SK-MEL-5 (cell line): Measurements from ENCODE around the gene AP2A1. TPM values are rescaled to one million over a fixed set of nuclear protein-coding genes. Genes with fewer than 3 reads are reported as not detected.

Experiments
- DNase-seq: peaks from one replicate; pipeline ENCODE4 v3.0.0-alpha.2; 2016; ENCODE audit warnings: low read depth, low spot score
- in situ Hi-C: cut with HindIII; loops from 2 replicates; pipeline ENCODE4 v1.10.0; 2016; ENCODE audit warnings: low sequenced_read_pairs, high pct_unique_total_duplicates, low pct_unique_long_range_greater_than_20kb
- total RNA-seq: library from RNA; depleted of rRNA; stranded (reverse); fragments of >200 nt; shearing (Covaris generic); gene quantifications from 2 replicates; pipeline ENCODE4 v1.2.3, GENCODE V29; 2014

The AP2A1 gene
- total RNA-seq, 1 experiment from 2014 or later, result 23.1 TPM

DNA sequence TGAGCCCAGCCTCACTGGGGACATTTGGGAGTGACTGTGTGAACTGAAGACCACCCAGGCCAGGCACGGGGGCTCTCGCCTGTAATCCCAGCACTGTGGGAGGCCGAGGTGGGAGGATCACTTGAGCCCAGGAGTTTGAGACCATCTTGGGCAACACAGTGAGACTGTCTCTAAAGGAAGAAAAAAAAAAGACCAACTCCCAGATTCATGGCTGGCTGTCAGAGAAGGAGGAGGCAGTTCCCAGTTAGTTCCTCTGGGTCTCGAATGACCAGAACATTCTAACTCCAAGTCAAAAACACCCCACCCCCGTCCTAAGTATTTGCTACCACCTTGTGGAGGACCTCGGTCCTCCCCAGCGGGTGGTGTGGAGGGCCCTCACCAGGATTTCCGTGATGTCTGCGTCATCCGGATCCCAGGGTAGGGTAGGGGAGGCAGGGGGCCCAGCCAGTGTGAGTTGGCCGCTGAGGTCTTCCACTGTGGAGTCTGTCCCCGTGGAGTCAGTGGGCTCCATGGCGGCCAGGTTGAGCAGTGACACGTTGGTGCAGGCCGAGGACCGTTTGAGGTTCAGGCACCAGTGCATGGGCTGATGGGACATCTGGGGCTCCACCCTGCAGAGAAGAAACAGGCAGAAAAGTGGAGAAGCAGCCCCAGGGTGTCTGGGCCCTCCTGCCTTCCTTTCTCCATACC, 5.0 kb upstream of the AP2A1 start:
- in situ Hi-C loops, result no loop called here
- peak; percentile 20 for DNase-seq

DNA sequence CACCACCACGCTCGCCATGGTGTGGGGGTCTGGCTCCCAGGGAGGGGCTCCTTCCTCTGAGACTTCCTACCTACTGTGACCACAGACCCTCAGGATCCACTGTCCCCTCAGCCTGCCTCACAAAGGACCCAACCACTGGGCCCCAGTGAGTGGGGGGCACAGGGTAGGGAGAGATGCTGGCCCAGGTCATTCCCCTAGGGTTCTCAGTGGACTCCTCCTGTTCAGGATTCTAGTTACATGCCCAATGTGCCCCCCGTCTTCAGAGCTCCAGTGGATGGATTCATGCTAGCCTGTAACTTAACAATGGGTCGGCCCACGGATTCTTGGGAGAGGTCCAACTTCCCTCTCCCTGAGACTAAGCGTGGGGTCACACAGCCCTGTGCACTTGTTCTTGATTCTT, 3.6 kb upstream of the AP2A1 start, which contains the start of gene TSKS:
Gene TSKS (minus strand): TSS at position 77 of the 400 bp plus-strand sequence. CDS start 59 bp downstream, at position 18.
- in situ Hi-C loops, result no loop called here
- DNase-seq, result no peak

DNA sequence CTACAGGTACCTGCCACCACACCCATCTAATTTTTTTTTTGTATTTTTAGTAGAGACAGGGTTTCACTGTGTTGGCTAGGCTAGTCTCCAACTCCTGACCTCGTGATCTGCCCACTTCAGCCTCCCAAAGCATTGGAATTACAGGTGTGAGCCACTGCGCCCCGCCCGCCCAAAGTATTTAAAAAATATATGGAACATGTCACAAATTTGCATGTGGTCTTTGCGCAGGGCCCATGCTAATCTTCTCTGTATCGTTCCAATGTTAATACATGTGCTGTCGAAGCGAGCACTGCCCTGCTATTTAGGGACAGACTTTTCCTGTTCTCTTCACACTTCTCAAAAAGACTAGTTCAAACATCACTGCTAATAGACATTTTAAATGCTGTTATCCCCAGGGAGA, 2.5 kb upstream of the AP2A1 start:
- in situ Hi-C loops, result no loop called here
- DNase-seq, result no peak

DNA sequence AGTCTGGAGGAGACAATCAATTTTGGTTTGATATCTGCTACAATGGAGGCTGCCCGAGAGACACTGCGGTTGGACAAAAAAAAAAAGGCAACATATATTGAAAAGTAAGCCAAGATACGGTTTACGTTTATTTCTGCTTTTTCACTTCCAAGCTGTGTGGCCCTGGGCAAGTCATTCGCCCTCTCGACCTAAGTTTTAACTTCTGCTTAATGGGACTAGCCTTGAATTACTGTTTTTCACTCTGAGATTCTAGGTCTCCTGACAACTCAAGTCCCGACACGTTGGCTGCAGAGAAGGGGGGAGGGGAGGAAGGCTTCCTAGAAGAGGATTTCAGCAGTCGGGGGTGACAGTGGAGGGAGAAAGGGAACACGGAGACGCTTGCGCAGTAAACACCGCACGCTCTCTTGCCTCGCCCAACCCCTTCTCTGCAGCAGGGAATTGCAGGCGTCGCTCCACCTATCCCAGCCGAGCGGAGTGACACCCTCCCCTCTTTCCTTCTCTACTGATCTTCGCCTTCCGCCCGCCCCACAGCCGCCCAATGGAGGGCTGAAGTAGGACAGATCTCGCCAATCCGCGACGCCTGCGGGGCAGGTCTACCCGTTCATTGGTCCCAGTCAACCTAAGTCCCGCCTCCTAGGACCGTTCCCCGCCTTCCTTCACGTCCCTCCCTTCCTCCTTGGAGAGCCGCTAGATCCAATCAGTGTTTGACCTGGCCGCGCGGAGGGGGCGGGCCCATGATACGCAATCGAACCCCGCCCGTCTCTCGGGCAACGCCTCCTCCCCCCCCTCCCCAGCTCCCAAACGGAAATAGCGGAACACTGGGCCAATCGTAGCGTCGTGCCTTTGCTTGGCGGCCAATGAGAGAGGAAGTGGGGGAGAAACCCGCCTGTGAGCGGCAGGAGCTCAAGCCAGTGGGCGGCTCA, 533 bp upstream of the AP2A1 start:
- in situ Hi-C loops, result no loop called here
- DNase-seq, result peak; percentile 99

DNA sequence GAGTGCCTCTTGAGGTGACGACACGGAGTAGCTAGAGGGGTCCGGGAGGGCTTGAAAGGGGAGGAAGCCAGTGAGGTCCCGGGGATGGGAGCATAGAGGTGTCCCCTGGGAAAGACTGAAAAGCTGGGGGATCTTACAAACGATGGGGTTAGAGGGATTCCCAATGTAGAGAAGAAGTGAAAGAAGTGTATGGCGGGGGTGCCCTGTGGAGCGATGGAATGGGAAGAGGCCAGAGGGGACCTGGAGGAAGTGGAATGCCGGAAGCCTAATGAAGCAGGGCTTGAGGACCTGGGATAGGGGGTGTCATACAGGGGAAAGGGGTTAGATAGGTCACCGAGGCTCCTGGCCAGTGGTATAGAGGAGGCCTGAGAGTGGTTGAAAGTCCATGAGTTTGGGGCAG, 580 bp downstream of the AP2A1 start:
- in situ Hi-C loops, result no loop called here
- DNase-seq, result no peak

DNA sequence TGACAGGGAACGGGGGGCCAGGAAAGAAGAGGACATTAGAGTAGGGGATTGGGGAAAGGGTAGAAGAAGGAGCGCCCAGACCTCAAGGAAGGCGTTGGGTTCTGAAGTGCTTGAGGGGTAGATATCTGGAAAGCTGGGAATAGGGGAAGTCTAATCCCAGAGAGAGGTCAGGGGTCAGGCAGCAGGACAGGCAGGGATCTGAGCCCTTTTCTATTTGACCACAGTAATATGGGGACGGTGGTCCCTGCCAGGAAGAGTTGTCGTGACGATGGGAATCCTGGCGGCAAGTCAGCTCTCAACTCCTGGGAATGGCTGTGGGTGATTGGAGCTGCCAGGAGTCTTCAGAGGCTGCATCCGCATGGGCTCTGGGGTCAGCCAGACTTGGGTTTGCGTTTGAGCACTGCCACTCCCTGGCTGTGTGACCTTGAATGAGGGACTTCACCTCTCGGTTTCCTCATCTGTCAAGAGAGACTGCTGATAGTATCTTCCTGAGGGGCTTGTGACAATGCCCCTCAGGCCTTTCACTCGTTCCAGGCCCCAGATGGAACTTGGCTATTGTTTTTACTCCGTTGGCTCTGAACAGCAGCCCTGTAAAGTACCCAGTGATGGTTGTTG, 1.3 kb downstream of the AP2A1 start:
- DNase-seq, result no peak
- in situ Hi-C loops, result no loop called here

DNA sequence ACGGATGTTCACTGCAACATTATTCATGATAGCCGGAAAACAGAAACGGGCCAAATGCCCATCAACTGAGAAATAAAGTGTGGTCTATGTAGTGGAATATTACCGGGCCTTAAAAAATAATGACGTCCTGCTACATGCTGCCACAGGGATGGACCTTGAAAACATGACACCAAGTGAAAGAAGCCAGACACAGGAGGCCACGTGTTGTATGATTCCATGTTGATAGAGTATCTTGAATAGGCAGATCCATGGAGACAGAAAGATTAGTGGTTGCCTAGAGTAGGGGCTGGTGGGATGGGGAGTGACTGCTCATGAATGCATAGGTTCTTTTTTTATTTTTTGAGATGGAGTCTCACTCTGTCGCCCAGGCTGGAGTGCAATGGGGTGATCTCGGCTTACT, 3.7 kb downstream of the AP2A1 start:
- in situ Hi-C loops, result no loop called here
- DNase-seq, result no peak

DNA sequence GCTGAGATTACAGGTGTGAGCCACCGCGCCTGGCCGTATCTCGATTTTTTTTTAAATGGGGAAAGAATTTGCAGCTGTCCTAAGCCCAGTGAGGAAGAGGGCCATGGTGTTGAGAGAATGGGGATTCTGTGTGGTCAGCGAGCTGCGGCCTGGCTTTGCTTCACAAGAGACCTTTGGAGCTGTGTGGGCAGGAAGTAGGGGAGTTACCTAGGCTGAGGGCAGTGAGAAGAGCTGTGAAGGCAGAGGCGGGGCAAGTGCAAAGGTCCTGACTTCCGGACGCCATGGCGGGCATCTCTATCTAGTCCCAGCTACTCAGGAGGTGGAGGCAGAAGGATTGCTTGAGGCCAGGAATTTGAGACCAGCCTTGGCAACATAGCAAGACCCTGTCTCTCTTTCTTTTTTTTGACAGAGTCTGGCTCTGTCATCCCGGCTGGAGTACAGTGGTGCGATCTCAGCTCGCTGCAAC, 4.9 kb downstream of the AP2A1 start:
- in situ Hi-C loops, result no loop called here
- no peak for DNase-seq

DNA sequence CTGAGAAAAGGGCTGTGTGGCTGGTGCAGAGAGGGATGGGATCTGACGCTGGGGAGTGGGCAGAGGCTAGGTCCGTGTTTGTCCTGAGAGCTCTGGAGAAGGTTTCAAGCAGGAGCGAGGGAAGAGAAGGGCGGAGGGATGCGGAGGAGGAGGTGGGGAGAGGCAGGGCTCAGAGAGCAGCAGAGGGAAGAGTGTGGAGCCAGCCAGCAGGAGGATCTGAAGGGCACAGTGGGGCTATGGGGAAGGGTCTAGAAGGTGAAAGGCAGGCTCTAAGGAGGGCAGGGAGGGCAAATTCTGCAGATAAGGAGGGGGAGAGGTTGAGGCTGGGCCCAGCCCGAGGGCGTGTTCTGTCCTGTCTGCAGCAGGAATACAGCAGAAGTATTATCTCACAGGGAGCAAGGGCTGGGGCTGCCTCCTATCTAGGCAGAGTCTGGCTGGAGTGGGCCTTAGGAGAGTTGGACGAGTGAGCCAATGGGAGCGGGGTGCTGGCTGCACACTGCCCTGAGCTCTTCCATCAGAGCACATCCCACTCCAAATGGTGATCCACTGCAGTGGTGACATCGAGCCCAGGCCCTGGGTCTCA, 6.1 kb downstream of the AP2A1 start:
- in situ Hi-C loops, result no loop called here

DNA sequence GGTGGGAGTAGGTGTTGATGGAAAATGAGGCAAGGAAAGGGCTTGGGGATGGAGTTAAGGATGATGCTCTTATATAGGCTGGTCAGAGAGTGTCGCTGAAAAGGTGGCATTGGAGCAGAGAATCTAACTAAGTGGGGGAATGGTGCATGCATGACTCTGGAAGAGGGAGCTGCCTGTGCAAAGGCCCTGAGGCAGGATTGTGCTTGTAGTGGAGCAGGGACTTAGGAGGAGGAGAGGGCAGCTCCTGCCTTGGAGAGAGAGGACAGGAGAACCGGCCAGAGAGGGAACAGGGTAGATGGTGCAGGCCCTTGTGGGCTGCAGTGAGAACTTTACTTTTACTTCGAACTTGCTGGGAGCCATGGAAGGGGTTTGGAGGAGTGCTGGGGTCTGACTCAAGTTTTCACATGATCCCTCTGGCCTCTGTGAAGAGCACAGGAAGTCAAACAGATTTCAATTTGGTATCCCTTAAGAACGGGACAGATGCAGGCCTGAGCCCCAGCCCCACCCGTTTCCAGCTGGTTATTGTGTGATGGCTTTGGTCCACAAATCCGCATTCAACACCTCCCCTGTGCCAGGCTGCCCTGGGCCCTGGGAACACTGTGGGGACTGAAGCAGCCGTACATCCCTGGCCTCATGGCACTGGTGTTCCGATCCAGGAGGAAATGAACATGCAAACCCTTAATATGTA, 7.0 kb downstream of the AP2A1 start:
- in situ Hi-C loops, result no loop called here
- no peak for DNase-seq

More for the DNA sequence above, 6.1 kb downstream of the AP2A1 start:
- no peak for DNase-seq

DNA sequence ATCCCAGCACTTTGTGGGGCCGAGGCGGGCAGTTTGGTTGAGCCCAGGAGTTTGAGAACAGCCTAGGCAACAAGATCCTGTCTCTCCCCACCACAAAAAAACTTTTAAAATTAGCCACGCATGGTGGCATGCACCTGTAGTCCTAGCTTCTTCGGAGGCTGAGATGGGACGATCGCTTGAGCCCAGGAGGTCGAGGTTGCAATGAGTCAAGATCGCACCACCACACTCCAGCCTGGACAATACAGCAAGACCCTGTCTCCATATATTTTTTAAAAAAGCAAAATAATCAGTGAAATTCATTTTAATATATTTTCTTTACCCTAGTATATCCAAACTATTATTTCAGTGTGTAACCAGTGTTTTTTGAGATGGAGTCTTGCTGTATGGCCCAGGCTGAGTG, 8.2 kb downstream of the AP2A1 start:
- no peak for DNase-seq
- in situ Hi-C loops, result no loop called here

DNA sequence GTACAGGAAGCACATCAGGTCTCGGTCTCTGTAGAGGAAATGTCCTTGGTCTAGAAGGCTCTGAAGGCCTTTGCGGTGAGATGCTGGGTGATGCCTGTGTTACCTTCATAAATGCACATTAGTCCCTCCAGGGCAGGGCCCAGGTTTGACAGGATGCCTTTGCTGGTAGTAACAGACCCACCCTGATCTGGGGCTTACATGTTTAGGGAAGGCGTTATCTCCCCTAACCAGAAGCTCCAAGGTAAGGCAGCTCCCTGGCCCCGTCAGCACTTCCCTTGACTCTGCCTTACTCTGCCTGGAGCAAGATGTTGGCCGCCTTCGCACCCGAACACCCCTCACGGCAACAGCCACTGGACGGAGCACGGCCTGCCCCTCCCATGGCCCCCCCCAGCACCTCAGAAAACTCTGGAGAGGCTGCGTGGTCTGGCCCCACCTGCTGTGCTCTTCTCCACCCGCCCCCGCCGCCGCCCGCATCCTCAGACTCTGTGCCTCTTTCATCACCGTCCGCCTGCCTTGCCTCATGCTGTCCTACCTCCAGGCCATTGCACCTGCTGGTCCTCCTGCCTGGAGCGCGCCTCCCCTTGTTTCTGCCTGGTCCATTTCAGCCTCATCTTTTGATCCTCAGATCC, 9.1 kb downstream of the AP2A1 start:
- in situ Hi-C loops, result no loop called here
- no peak for DNase-seq

DNA sequence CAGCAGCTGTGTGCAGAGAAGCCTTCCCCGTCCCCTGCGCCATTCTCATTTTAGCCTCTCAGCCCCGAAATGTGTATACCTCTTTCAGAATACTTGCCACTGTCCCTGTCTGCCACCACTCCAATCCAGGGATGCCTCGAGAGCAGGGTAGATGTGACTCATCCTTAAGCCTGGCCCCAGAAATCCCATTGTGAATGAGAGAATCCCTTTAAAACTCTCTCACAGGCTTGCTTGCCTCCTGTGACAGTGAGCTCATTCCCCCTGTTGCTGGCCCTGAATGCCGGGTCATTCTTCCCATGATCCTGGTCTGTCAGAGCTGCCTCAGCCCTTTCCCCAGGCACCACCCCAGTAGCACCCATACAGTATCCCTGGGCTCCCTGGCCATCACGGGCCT, 9.6 kb downstream of the AP2A1 start:
- DNase-seq, result no peak
- in situ Hi-C loops, result no loop called here

DNA sequence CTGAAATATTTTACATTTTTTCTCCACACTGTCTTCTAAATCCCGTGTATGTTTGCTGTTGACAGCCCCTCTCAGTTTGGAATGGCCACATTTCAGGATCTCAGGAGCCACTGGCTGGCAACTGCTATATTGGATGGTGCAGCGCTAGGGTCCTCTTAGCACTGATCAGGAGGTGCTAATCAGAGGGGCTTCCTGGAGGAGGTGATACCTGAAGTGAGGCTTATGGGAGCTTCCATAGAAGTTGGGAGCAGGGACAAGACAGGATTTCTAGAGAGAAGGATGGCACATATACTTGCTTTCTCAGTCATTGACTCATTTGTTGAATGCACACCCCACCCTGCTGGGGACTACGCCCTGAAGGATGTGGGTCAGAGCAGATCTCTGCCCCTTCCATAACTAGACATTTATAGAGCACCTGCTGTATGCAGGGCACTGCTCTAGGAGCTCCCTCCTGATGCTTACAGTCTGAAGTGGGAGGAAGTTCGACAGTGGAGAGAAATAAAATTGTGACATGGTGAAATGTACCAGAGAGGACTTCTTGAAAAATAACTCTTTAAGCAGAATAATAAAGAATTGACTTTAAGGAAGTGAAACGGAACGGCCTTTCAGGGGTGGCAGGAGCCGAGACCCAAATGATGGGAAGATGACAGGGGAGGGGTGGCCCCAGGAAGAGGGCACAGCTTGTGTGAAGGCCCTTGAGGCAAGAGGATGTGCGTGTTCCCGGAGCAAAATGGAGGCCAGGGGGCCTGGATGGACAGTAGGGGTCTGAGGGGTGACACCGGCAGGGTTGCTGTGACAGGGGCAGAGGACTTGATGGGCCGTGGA, 13.1 kb downstream of the AP2A1 start:
- in situ Hi-C loops, result no loop called here
- DNase-seq, result no peak

DNA sequence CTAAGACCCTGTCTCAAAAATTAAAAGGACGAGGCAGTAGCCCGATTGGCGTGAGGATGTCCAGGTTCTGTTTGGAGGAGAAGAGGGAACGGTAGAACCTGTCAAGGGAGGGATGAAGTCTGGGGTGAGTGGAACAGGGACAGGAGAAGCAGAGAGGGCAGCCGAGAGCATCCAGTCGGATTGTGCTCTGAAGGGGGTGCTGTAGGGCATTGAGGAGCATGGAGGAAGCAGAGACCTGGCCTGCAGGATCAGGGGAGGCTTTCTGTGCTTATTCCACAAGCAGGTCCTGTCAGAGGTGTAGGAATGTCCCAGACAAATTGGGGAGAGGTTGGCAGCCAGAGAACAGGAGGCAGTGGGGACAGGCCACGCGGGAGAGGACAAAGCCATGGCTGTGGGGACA, 14.1 kb downstream of the AP2A1 start:
- in situ Hi-C loops, result no loop called here
- DNase-seq, result no peak

DNA sequence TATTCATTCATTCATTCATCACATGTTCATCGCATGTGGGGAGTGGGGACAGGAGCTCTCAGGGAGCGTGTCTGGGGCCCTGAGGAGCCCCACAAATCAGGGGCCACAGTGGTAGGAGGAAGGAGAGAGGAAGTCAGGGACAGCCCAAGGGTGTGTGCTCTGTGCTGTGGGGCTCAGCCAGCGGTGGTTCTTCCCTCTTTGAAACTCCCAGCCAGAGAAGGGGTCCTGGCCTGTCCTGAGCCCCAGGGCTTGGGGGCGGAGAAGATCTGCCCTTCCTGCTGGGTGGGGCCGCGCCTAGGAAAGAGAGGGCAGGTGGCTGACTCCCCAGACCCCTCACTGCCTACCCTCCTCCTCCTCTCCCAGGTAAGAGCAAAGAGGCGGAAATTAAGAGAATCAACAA, 14.6 kb downstream of the AP2A1 start:
- in situ Hi-C loops, result no loop called here
- no peak for DNase-seq
